ENCODE results near the gene ANKH.
"Not testable (repeated sequence)": the region's sequence is repeated elsewhere in the genome, so short reads cannot be mapped to it uniquely, and the experiment has no call there.

DNA sequence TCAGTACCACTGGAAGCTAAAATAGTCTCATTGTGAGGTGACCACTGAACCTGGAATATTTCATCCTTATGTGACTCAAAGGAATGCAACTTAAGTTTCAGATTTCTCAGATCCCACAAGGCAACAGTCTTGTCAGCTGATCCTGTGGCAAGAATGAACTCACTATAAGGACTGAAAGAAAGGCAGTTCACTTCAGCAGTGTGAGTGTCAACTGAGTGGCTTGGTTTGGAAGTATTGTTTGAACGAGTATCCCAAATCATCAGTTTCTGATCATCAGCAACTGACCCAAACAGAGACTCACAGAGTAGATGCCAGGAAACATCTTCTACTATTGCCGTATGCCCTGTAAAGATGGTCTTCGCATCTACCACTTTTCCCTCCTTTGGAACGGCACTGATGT is 74.2 kb downstream of the ANKH start:
- TF ChIP-seq, protein P1, sequence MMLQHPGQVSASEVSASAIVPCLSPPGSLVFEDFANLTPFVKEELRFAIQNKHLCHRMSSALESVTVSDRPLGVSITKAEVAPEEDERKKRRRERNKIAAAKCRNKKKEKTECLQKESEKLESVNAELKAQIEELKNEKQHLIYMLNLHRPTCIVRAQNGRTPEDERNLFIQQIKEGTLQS (CRISPR knock-in tag; IDR thresholded peaks at IDR 0.05): not testable (repeated sequence)
- not testable (repeated sequence) for TF ChIP-seq ONECUT2 (CRISPR knock-in tag; IDR thresholded peaks at IDR 0.05); CENPX (CRISPR knock-in tag; IDR thresholded peaks at IDR 0.05); POLR2A (IDR thresholded peaks at IDR 0.05; ENCODE audit: insufficient read depth in 1 of 2, low read depth in 2 of 2, low read length in 2 of 2); FOXK1 (CRISPR knock-in tag; IDR thresholded peaks at IDR 0.05; ENCODE audit: borderline replicate concordance, low read depth); CHD2 (IDR thresholded peaks at IDR 0.05; ENCODE audit: low read depth, low read length)
- TF ChIP-seq, protein P2, sequence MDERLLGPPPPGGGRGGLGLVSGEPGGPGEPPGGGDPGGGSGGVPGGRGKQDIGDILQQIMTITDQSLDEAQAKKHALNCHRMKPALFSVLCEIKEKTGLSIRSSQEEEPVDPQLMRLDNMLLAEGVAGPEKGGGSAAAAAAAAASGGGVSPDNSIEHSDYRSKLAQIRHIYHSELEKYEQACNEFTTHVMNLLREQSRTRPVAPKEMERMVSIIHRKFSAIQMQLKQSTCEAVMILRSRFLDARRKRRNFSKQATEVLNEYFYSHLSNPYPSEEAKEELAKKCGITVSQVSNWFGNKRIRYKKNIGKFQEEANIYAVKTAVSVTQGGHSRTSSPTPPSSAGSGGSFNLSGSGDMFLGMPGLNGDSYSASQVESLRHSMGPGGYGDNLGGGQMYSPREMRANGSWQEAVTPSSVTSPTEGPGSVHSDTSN (CRISPR knock-in tag; IDR thresholded peaks at IDR 0.05): not testable (repeated sequence)
- TF ChIP-seq, protein P3, sequence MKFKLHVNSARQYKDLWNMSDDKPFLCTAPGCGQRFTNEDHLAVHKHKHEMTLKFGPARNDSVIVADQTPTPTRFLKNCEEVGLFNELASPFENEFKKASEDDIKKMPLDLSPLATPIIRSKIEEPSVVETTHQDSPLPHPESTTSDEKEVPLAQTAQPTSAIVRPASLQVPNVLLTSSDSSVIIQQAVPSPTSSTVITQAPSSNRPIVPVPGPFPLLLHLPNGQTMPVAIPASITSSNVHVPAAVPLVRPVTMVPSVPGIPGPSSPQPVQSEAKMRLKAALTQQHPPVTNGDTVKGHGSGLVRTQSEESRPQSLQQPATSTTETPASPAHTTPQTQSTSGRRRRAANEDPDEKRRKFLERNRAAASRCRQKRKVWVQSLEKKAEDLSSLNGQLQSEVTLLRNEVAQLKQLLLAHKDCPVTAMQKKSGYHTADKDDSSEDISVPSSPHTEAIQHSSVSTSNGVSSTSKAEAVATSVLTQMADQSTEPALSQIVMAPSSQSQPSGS (CRISPR knock-in tag; IDR thresholded peaks at IDR 0.05): not testable (repeated sequence)
- TF ChIP-seq, protein P4, sequence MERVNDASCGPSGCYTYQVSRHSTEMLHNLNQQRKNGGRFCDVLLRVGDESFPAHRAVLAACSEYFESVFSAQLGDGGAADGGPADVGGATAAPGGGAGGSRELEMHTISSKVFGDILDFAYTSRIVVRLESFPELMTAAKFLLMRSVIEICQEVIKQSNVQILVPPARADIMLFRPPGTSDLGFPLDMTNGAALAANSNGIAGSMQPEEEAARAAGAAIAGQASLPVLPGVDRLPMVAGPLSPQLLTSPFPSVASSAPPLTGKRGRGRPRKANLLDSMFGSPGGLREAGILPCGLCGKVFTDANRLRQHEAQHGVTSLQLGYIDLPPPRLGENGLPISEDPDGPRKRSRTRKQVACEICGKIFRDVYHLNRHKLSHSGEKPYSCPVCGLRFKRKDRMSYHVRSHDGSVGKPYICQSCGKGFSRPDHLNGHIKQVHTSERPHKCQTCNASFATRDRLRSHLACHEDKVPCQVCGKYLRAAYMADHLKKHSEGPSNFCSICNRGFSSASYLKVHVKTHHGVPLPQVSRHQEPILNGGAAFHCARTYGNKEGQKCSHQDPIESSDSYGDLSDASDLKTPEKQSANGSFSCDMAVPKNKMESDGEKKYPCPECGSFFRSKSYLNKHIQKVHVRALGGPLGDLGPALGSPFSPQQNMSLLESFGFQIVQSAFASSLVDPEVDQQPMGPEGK (CRISPR knock-in tag; IDR thresholded peaks at IDR 0.05): not testable (repeated sequence)
- TF ChIP-seq, protein P5, sequence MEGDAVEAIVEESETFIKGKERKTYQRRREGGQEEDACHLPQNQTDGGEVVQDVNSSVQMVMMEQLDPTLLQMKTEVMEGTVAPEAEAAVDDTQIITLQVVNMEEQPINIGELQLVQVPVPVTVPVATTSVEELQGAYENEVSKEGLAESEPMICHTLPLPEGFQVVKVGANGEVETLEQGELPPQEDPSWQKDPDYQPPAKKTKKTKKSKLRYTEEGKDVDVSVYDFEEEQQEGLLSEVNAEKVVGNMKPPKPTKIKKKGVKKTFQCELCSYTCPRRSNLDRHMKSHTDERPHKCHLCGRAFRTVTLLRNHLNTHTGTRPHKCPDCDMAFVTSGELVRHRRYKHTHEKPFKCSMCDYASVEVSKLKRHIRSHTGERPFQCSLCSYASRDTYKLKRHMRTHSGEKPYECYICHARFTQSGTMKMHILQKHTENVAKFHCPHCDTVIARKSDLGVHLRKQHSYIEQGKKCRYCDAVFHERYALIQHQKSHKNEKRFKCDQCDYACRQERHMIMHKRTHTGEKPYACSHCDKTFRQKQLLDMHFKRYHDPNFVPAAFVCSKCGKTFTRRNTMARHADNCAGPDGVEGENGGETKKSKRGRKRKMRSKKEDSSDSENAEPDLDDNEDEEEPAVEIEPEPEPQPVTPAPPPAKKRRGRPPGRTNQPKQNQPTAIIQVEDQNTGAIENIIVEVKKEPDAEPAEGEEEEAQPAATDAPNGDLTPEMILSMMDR (CRISPR knock-in tag; IDR thresholded peaks at IDR 0.05): not testable (repeated sequence)
